Caki2 (cell line): ENCODE measurements around the gene LAMTOR4. TPM values are rescaled to one million over a fixed set of nuclear protein-coding genes. Genes with fewer than 3 reads are reported as not detected.
A peak's percentile ranks its signal among the peaks of the same experiment; 100 is the strongest.
"Not testable (repeated sequence)": the region's sequence is repeated elsewhere in the genome, so short reads cannot be mapped to it uniquely, and the experiment has no call there.

Experiments used
- DNase-seq: peaks from one replicate; pipeline ENCODE4 v3.0.0-alpha.2; 2015; ENCODE audit warnings: low read depth
- in situ Hi-C: cut with HindIII; loops from 2 replicates; pipeline ENCODE4 v1.10.0; 2016; ENCODE audit warnings: low sequenced_read_pairs, low pct_unique_long_range_greater_than_20kb, mixed read lengths
- total RNA-seq: library from RNA; depleted of rRNA; stranded (reverse); fragments of >200 nt; shearing (Covaris generic); gene quantifications from 2 replicates; pipeline ENCODE4 v1.2.3, GENCODE V29; 2014; ENCODE audit warnings: low replicate concordance

LAMTOR4 gene
- total RNA-seq, 1 experiment from 2014 or later, result 126 TPM

GRCh38 chr7:100142461-100142860 is 6.3 kb upstream of the LAMTOR4 start:
- in situ Hi-C loops, result no loop called here

GRCh38 chr7:100146350-100146749 is 2.4 kb upstream of the LAMTOR4 start:
- DNase-seq, in situ Hi-C loops: not testable (repeated sequence)

More at GRCh38 chr7:100142461-100142860, 6.3 kb upstream of the LAMTOR4 start:
- no peak for DNase-seq

GRCh38 chr7:100147278-100147677 is 1.4 kb upstream of the LAMTOR4 start:
- in situ Hi-C loops, result no loop called here
- DNase-seq, result no peak

- DNase-seq, result no peak
- in situ Hi-C loops, result no loop called here
These were observed 526 bp upstream of the LAMTOR4 start for GRCh38 chr7:100148225-100148558.

DNA sequence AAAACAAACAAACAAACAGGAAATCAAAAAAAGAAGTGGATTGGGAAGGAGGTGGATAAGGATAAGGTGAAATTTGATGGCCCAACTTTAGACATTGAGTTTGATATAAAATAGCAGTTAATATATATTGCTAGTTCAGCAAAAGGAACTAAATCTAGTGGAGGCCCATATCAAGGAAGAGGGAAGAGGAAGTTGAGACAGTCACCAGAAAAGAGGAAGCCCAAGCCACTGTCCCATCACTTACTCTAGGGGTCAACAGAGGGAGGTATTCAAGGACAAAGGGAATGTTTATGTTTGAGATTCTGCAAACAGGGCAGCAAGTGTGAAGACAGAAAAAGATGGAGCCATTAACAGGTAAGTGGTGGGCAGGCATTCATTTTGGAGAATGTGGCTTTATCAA is 3.7 kb downstream of the LAMTOR4 start:
- in situ Hi-C loops, result no loop called here
- no peak for DNase-seq

DNA sequence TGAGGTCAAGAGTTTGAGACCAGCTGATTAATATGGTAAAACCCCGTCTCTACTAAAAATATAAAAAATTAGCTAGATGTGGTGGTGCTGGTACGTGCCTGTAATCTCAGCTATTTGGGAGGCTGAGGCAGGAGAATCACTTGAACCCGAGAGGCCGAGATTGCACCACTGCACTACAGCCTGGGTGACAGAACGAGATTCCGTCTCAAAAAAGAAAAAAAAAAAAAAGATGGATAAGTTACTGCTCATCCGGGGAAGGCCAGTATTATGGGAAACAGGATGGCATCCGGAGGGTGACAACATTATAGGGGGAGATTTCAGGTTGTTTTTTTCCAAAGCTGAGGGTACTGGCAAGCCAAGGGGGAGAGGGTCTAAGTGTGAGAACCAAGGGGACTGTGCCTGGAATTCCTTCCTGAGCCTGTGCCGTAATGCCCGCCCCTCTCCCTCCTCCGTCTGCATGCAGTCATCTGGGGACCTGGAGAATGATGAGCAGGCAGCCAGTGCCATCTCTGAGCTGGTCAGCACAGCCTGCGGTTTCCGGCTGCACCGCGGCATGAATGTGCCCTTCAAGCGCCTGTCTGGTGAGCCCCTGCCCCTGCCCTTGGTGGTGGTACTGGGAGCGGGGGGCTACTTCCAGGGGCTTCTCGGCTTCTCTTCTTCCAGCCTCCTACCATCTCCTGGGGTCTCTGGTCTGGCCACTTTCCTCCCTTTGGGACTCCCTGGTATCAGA is 4.4 kb downstream of the LAMTOR4 start:
- DNase-seq, result no peak
- in situ Hi-C loops, result no loop called here

- DNase-seq, result no peak
- in situ Hi-C loops, result no loop called here
These were observed 5.2 kb downstream of the LAMTOR4 start for GRCh38 chr7:100153708-100154535.

GRCh38 chr7:100154651-100155491 is 6.2 kb downstream of the LAMTOR4 start:
- in situ Hi-C loops, result no loop called here
- no peak for DNase-seq

DNA sequence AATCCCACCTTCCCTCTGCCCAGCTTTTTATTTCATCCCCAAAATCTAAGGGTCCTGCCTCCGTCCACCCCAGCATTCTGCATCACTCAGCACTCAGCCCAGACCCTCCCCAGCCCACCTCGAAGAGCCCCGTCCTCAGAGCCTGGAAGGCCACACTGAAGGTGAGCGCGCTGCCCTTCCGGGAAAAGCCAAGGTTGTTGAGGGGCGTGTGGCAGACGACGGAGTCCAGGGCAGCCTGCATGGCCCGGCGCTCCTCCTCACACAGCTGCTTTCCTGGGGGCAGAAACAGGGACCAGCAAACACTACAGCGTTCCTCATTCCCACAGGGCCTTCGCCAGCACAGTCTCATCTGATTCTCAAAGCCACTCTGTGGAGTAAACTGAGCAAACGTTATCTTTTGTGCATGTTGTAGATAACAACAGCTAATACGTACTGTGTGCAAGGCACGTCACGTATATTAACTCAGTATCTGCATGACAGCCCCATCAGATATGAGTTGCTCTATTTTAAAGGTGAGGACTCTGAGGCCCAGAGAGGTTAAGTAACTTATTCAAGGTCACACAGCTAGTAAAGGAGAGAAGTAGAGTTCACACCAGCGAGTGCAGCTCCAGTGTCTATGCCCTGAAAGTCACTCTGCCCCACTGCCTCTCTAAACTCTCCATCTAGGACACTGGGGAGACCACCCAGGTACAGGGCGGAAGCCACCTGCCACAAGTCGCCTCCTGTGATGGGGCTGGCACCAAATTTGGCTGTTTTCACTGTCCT is 7.0 kb downstream of the LAMTOR4 start:
- DNase-seq, result no peak
- in situ Hi-C loops, result no loop called here

GRCh38 chr7:100156331-100157068 is 7.8 kb downstream of the LAMTOR4 start:
- DNase-seq, result no peak
- in situ Hi-C loops, result no loop called here

DNA sequence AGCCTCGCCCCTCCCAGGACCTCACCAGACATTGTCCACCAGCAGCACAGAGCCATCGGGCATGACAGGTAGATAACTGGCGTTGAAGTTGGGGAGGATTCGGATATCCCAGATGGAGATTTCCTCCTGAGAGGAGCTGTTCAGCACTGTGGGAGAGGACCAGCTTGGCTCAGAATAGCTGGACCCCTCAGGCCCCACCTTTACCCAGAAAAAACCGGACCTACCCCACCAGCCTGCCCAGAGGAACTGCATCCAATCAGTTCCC is 8.3 kb downstream of the LAMTOR4 start:
- in situ Hi-C loops, result no loop called here
- DNase-seq, result no peak

GRCh38 chr7:100157334-100158228 is 8.9 kb downstream of the LAMTOR4 start:
- DNase-seq, result no peak
- in situ Hi-C loops, result no loop called here

- in situ Hi-C loops, result no loop called here
- peak; percentile 83 for DNase-seq
These were observed 9.7 kb downstream of the LAMTOR4 start, which contains the start of gene TRAPPC14 for GRCh38 chr7:100158229-100159098. Gene TRAPPC14, minus strand, starts transcription at chr7:100158723. Its CDS starts 224 bp downstream, at chr7:100158499.

- DNase-seq, result no peak
These were observed 10.4 kb downstream of the LAMTOR4 start for GRCh38 chr7:100159099-100159623.

DNA sequence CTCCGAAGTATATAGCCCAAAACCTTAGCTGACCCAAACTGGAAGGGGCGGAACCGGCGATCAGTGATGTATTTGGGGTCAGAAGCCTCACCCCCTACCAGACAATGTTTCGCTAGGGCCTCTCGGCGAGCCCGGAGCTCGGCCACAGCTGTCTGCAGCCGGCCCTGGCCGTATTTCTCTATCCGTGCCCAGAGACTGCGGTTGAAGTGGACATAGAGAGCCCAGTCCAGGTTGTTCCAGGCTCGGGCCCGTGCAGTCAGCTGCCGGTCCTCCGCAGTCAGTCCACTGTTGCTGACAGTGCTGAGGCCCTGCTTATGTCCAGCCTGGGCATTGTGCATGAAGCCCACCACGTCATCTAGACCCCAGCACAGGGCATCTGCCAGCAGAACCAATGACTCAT is 11.3 kb downstream of the LAMTOR4 start:
- DNase-seq, result no peak
- in situ Hi-C loops, result no loop called here

More at GRCh38 chr7:100159099-100159623, 10.4 kb downstream of the LAMTOR4 start:
- in situ Hi-C loops, result no loop called here
